ENCODE results near the gene ARID5B. TPM values are rescaled to one million over a fixed set of nuclear protein-coding genes. Genes with fewer than 3 reads are reported as not detected.

Gene ARID5B
- total RNA-seq, 1 experiment from 2014 or later, result 1.3 TPM

DNA sequence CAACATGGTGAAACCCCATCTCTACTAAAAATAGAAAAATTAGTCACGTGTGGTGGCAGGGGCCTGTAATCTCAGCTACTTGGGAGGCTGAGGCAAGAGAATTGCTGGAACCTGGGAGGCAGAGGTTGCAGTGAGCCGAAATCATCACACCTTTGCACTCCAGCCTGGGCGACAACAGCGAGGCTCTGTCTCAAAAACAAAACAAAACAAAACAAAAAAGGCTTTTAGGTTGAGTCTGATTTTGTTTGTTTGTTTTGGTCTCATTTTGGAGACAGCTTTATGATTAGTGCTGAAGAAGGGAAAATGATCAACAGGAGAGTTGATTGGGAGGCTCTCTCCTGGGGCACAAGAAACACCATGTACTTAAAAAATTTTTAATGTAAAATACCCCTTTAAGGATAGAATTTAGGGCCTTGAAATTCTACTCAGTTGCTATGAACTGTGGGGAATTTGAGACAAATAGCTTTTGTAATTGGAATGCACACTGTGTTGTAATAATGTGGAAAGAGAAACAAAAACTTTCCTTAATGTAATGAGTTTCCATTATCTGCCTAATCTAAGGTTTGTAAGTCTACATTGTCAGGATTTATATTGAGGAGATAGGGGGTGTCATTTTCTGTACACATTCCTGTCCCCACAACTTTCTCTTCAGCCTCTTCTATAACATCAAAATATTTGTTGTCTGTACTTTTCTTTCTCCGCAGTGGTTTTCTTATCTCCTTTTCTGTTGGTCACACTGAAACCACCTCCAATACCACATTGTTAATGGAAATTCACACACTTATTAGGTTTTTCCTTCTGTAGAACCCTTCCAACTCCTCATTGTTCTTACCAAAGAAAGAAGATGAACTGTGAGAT, 41.3 kb downstream of the ARID5B start:
- Histone ChIP-seq H3K27ac (ENCODE audit: low read length) (no peak overlapping the region), H3K79me2 (ENCODE audit: low read length) (no peaks in the 10 kb centered on the region), H3K4me3 (ENCODE audit: low read length) (no peak overlapping the region), H2AFZ (ENCODE audit: low read length) (no peak overlapping the region), H3K36me3 (ENCODE audit: insufficient read depth, low read length) (no peaks in the 10 kb centered on the region), H3K27me3 (ENCODE audit: low read length) (no peaks in the 10 kb centered on the region), H3K9me3 (ENCODE audit: low read length) (no peaks in the 10 kb centered on the region), H4K20me1 (ENCODE audit: insufficient read depth, low read depth, low read length) (no peaks in the 10 kb centered on the region), H3K9ac (ENCODE audit: low read length) (no peak overlapping the region), H3K4me1 (ENCODE audit: low read length) (no peaks in the 10 kb centered on the region; the same call in 1 of the 2 replicates), H3K4me2 (ENCODE audit: low read depth, low read length, poor library complexity, severe bottlenecking) (no peak overlapping the region), H3K9me2 (replicated peaks; ENCODE audit: insufficient read depth, low read length) (no peaks in the 10 kb centered on the region)
- no peak for DNase-seq

- Histone ChIP-seq H3K4me1 (ENCODE audit: low read length) (no peaks in the 10 kb centered on the region; the same call in 1 of the 2 replicates), H3K36me3 (ENCODE audit: insufficient read depth, low read length) (no peaks in the 10 kb centered on the region), H2AFZ (ENCODE audit: low read length) (no peak overlapping the region), H3K9me2 (replicated peaks; ENCODE audit: insufficient read depth, low read length) (no peaks in the 10 kb centered on the region), H3K27me3 (ENCODE audit: low read length) (no peaks in the 10 kb centered on the region), H4K20me1 (ENCODE audit: insufficient read depth, low read depth, low read length) (no peaks in the 10 kb centered on the region), H3K27ac (ENCODE audit: low read length) (no peak overlapping the region), H3K4me2 (ENCODE audit: low read depth, low read length, poor library complexity, severe bottlenecking) (no peak overlapping the region), H3K9ac (ENCODE audit: low read length) (no peak overlapping the region), H3K79me2 (ENCODE audit: low read length) (no peaks in the 10 kb centered on the region), H3K4me3 (ENCODE audit: low read length) (no peak overlapping the region), H3K9me3 (ENCODE audit: low read length) (no peaks in the 10 kb centered on the region)
- no peak for DNase-seq
Measured at GRCh38 chr10:61943674-61944378, 42.3 kb downstream of the ARID5B start.

- no peak for DNase-seq
- Histone ChIP-seq H3K4me1 (ENCODE audit: low read length) (no peaks in the 10 kb centered on the region; the same call in 1 of the 2 replicates), H3K4me2 (ENCODE audit: low read depth, low read length, poor library complexity, severe bottlenecking) (no peak overlapping the region), H3K9me3 (ENCODE audit: low read length) (no peaks in the 10 kb centered on the region), H2AFZ (ENCODE audit: low read length) (no peak overlapping the region), H4K20me1 (ENCODE audit: insufficient read depth, low read depth, low read length) (no peaks in the 10 kb centered on the region), H3K27me3 (ENCODE audit: low read length) (no peaks in the 10 kb centered on the region), H3K27ac (ENCODE audit: low read length) (no peak overlapping the region), H3K9me2 (replicated peaks; ENCODE audit: insufficient read depth, low read length) (no peaks in the 10 kb centered on the region), H3K79me2 (ENCODE audit: low read length) (no peaks in the 10 kb centered on the region), H3K4me3 (ENCODE audit: low read length) (no peak overlapping the region), H3K9ac (ENCODE audit: low read length) (no peak overlapping the region), H3K36me3 (ENCODE audit: insufficient read depth, low read length) (no peaks in the 10 kb centered on the region)
Measured at GRCh38 chr10:61944410-61945147, 43.1 kb downstream of the ARID5B start.

- Histone ChIP-seq H3K9ac (ENCODE audit: low read length) (no peak overlapping the region), H3K27me3 (ENCODE audit: low read length) (no peaks in the 10 kb centered on the region), H3K4me3 (ENCODE audit: low read length) (no peak overlapping the region), H3K9me3 (ENCODE audit: low read length) (no peaks in the 10 kb centered on the region), H3K36me3 (ENCODE audit: insufficient read depth, low read length) (no peaks in the 10 kb centered on the region), H4K20me1 (ENCODE audit: insufficient read depth, low read depth, low read length) (no peaks in the 10 kb centered on the region), H3K4me1 (ENCODE audit: low read length) (no peaks in the 10 kb centered on the region), H3K9me2 (replicated peaks; ENCODE audit: insufficient read depth, low read length) (no peaks in the 10 kb centered on the region), H3K27ac (ENCODE audit: low read length) (no peak overlapping the region), H3K4me2 (ENCODE audit: low read depth, low read length, poor library complexity, severe bottlenecking) (no peak overlapping the region), H3K79me2 (ENCODE audit: low read length) (no peaks in the 10 kb centered on the region), H2AFZ (ENCODE audit: low read length) (no peak overlapping the region)
- DNase-seq, result no peak
Measured at GRCh38 chr10:61949687-61950086, 48.2 kb downstream of the ARID5B start.

GRCh38 chr10:61950449-61951143, 49.1 kb downstream of the ARID5B start:
- Histone ChIP-seq H3K27ac (ENCODE audit: low read length) (no peak overlapping the region), H3K4me3 (ENCODE audit: low read length) (no peak overlapping the region), H4K20me1 (ENCODE audit: insufficient read depth, low read depth, low read length) (no peaks in the 10 kb centered on the region), H3K4me2 (ENCODE audit: low read depth, low read length, poor library complexity, severe bottlenecking) (no peak overlapping the region), H2AFZ (ENCODE audit: low read length) (no peak overlapping the region), H3K36me3 (ENCODE audit: insufficient read depth, low read length) (no peaks in the 10 kb centered on the region), H3K9me2 (replicated peaks; ENCODE audit: insufficient read depth, low read length) (no peaks in the 10 kb centered on the region), H3K9ac (ENCODE audit: low read length) (no peak overlapping the region), H3K4me1 (ENCODE audit: low read length) (no peaks in the 10 kb centered on the region), H3K9me3 (ENCODE audit: low read length) (no peaks in the 10 kb centered on the region), H3K79me2 (ENCODE audit: low read length) (no peaks in the 10 kb centered on the region), H3K27me3 (ENCODE audit: low read length) (no peaks in the 10 kb centered on the region)
- no peak for DNase-seq

DNA sequence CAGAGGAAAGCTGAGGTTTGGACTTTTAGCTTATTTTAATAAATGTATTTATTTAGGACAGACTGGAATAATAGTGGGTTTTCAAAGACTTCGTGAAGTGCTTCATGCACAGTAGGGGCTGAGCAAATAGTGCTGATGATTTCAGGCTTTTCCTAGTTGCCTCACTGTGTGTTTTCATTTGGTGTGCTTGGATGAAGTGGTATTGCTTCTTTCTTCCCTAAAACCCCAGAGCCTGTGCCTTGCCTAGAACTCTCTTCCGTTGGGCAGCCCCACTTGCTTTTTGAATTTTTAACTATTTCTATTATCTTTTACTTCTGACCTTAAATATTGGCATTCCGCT, 49.6 kb downstream of the ARID5B start:
- H3K9me2 ChIP-seq (replicated peaks; ENCODE audit: insufficient read depth, low read length), result no peaks in the 10 kb centered on the region
- H3K9ac ChIP-seq (ENCODE audit: low read length), result no peak overlapping the region
- no peaks in the 10 kb centered on the region for H3K79me2 ChIP-seq (ENCODE audit: low read length)
- H3K4me1 ChIP-seq (ENCODE audit: low read length), result no peaks in the 10 kb centered on the region
- H3K9me3 ChIP-seq (ENCODE audit: low read length), result no peaks in the 10 kb centered on the region
- no peak overlapping the region for H3K4me2 ChIP-seq (ENCODE audit: low read depth, low read length, poor library complexity, severe bottlenecking)
- H4K20me1 ChIP-seq (ENCODE audit: insufficient read depth, low read depth, low read length), result no peaks in the 10 kb centered on the region
- H3K27me3 ChIP-seq (ENCODE audit: low read length), result no peaks in the 10 kb centered on the region
- DNase-seq, result no peak
- no peak overlapping the region for H3K27ac ChIP-seq (ENCODE audit: low read length)
- no peaks in the 10 kb centered on the region for H3K36me3 ChIP-seq (ENCODE audit: insufficient read depth, low read length)
- no peak overlapping the region for H3K4me3 ChIP-seq (ENCODE audit: low read length)
- H2AFZ ChIP-seq (ENCODE audit: low read length), result no peak overlapping the region

GRCh38 chr10:61952028-61952674, 50.7 kb downstream of the ARID5B start:
- Histone ChIP-seq H2AFZ (ENCODE audit: low read length) (no peak overlapping the region), H4K20me1 (ENCODE audit: insufficient read depth, low read depth, low read length) (no peaks in the 10 kb centered on the region), H3K27ac (ENCODE audit: low read length) (no peak overlapping the region), H3K79me2 (ENCODE audit: low read length) (no peaks in the 10 kb centered on the region), H3K9me3 (ENCODE audit: low read length) (no peaks in the 10 kb centered on the region), H3K36me3 (ENCODE audit: insufficient read depth, low read length) (no peaks in the 10 kb centered on the region), H3K9ac (ENCODE audit: low read length) (no peak overlapping the region), H3K9me2 (replicated peaks; ENCODE audit: insufficient read depth, low read length) (no peaks in the 10 kb centered on the region), H3K4me2 (ENCODE audit: low read depth, low read length, poor library complexity, severe bottlenecking) (no peak overlapping the region), H3K4me1 (ENCODE audit: low read length) (no peaks in the 10 kb centered on the region), H3K27me3 (ENCODE audit: low read length) (no peaks in the 10 kb centered on the region), H3K4me3 (ENCODE audit: low read length) (no peak overlapping the region)
- no peak for DNase-seq

All from Karpas-422 (cell line).